ENCODE measurements around the gene CFAP97D2.

- TF ChIP-seq YY1 (IDR thresholded peaks at IDR 0.05; ENCODE audit: low read depth), result no peak
- no peak for TF ChIP-seq EP300 (IDR thresholded peaks at IDR 0.05; ENCODE audit: borderline replicate concordance)
- TF ChIP-seq ZBTB7A (IDR thresholded peaks at IDR 0.05; ENCODE audit: low read depth), result no peak
- TF ChIP-seq RAD21 (IDR thresholded peaks at IDR 0.05; ENCODE audit: low read depth), result no peak
These were observed 90.3 kb downstream of the CFAP97D2 start for GRCh38 chr13:114269281-114269770.

Data from Ishikawa (cell line).